SJCRH30 (cell line): ENCODE results near the gene ELMO1. TPM values are rescaled to one million over a fixed set of nuclear protein-coding genes. Genes with fewer than 3 reads are reported as not detected.
A peak's percentile ranks its signal among the peaks of the same experiment; 100 is the strongest.

Experiments used
- DNase-seq, 2 experiments: peaks; one replicate each; pipeline ENCODE4 v3.0.0-alpha.2; 2015 to 2020
- H3K27ac ChIP-seq: fragments of 250-450 bp; sonication (Bioruptor Pico); 2 replicates; pipeline ENCODE4 v1.5.1; 2020; ENCODE audit warnings: mild to moderate bottlenecking, moderate library complexity
- H3K27me3 ChIP-seq: fragments of 250-450 bp; sonication (Bioruptor Pico); 2 replicates; pipeline ENCODE4 v1.5.1; 2020; ENCODE audit warnings: mild to moderate bottlenecking, moderate library complexity
- H3K36me3 ChIP-seq: fragments of 250-450 bp; sonication (Bioruptor Pico); 2 replicates; pipeline ENCODE4 v1.5.1; 2020; ENCODE audit warnings: mild to moderate bottlenecking, moderate library complexity
- H3K4me1 ChIP-seq: fragments of 250-450 bp; sonication (Bioruptor Pico); 2 replicates; pipeline ENCODE4 v1.5.1; 2020; ENCODE audit warnings: mild to moderate bottlenecking, moderate library complexity
- H3K4me3 ChIP-seq: fragments of 250-450 bp; sonication (Bioruptor Pico); 2 replicates; pipeline ENCODE4 v1.5.1; 2020; ENCODE audit warnings: mild to moderate bottlenecking, moderate library complexity
- H3K9me3 ChIP-seq: fragments of 250-450 bp; sonication (Bioruptor Pico); replicated peaks from 2 replicates; pipeline ENCODE4 v1.5.1; 2020; ENCODE audit warnings: mild to moderate bottlenecking, moderate library complexity
- total RNA-seq: library from RNA; depleted of rRNA; stranded (reverse); fragments of >200 nt; shearing (Covaris generic); gene quantifications from 2 replicates; pipeline ENCODE4 v1.2.3, GENCODE V29; 2014

Gene ELMO1
- total RNA-seq, 1 experiment from 2014 or later = 67.2 TPM

DNA sequence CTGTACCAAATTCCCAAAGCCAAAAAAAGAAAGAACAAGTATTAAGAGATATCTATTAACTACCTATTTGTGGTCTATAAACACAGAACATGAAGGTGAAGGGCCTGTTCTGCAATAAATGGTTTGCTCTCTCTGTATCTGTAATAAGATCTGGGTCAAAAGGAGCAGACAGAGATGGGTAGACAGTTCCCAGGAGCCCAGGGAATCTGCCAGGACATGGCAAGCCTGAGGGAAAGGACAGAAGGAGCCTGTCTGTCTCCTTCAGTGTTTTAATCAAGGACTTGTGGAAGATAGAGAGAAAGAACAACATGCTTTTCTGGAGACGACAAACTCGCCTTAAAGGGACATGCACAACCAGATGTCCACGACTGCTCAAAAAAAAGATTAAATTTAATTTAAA is 165.7 kb downstream of the ELMO1 start:
- no peaks in the 10 kb centered on the region for H3K9me3 ChIP-seq
- H3K27ac ChIP-seq = peak overlapping the region; percentile 20; the same call in 1 of the 2 replicates
- DNase-seq = peak in 1 of 2 experiments; percentile 27
- H3K36me3 ChIP-seq = peaks cover 2% of the 10 kb centered on the region; the same call in 1 of the 2 replicates
- H3K4me3 ChIP-seq = no peak overlapping the region
- H3K4me1 ChIP-seq = peaks cover 40% of the 10 kb centered on the region
- H3K27me3 ChIP-seq = no peaks in the 10 kb centered on the region

DNA sequence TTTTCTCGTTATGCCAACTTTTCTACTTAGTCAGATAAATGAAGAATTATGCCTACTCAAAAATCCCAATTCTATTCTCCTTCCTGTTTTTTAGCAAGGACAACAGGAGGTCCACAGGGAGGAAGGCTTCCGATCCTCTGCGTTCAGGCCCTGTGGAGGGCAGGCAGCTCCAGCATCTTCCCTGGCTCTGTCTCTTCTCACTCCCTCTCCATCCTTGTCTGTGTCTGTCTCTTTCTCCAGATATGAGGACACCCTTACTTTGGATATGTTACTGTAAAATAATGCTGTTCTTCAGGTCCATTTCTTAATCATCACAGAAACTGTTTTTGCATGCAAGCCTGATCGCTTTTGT is 166.6 kb downstream of the ELMO1 start:
- Histone ChIP-seq H3K27ac (no peak overlapping the region), H3K4me1 (peaks cover 33% of the 10 kb centered on the region), H3K27me3 (no peaks in the 10 kb centered on the region), H3K36me3 (peaks cover 2% of the 10 kb centered on the region; the same call in 1 of the 2 replicates), H3K4me3 (no peak overlapping the region), H3K9me3 (no peaks in the 10 kb centered on the region)
- DNase-seq = no peak

DNA sequence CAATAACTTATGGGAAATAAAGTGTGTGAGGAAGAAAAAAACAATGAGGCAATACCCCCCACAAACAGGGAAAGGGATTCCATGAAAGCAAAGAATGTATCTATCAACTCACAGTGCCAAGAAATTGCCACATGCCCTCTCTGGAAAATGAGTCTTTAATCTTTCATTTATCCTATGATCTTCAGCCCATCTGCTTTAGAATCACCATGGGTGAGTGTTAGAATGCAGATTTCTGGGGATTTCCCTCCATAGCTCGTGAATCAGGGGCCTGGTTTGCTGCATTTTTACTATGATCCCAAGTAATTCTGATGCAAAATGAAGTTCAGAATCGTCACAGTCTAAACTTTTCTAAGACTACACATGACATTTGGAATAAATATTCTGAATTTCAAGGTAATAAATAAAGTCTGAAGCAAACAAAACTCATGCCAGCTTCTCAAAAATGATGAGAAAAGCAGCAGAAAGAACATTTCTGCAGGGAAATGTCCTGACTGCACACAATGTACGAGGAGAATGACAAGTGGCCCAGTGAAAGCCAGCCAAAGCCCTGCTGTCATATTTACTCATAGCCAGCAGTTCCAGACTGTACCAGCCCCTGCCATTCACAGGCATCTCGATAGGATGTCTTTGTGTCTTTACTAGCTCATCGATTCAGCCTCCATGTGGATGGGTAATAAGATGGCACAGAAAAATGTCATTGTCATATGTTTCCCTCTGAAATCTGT is 167.1 kb downstream of the ELMO1 start:
- Histone ChIP-seq H3K4me1 (peaks cover 29% of the 10 kb centered on the region), H3K27me3 (no peaks in the 10 kb centered on the region), H3K4me3 (no peak overlapping the region), H3K9me3 (no peaks in the 10 kb centered on the region), H3K36me3 (peaks cover 2% of the 10 kb centered on the region; the same call in 1 of the 2 replicates), H3K27ac (no peak overlapping the region)
- no peak for DNase-seq

DNA sequence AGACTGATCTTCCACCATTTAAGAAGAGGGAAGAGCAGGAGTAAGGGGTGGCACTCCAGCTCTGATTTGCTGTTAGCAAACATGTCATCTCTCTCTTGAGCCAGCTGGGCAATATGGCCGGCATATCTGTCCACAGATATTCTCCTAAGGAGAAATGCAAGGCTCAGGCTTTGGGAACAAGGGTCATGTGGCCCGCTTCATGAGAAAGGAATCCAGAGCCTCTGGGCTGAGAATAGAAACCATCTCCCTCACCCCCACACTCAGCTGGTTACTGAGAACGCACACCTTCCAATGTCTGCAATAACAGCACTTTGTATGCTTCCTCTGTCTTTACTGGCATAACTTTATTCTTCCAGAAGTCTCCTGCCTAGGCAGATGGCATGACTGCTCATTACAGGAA is 171.2 kb downstream of the ELMO1 start:
- H3K36me3 ChIP-seq = peaks cover 2% of the 10 kb centered on the region; the same call in 1 of the 2 replicates
- no peaks in the 10 kb centered on the region for H3K27me3 ChIP-seq
- H3K9me3 ChIP-seq = no peaks in the 10 kb centered on the region
- DNase-seq = no peak
- no peak overlapping the region for H3K4me3 ChIP-seq
- no peak overlapping the region for H3K27ac ChIP-seq
- H3K4me1 ChIP-seq = peaks cover 1% of the 10 kb centered on the region

DNA sequence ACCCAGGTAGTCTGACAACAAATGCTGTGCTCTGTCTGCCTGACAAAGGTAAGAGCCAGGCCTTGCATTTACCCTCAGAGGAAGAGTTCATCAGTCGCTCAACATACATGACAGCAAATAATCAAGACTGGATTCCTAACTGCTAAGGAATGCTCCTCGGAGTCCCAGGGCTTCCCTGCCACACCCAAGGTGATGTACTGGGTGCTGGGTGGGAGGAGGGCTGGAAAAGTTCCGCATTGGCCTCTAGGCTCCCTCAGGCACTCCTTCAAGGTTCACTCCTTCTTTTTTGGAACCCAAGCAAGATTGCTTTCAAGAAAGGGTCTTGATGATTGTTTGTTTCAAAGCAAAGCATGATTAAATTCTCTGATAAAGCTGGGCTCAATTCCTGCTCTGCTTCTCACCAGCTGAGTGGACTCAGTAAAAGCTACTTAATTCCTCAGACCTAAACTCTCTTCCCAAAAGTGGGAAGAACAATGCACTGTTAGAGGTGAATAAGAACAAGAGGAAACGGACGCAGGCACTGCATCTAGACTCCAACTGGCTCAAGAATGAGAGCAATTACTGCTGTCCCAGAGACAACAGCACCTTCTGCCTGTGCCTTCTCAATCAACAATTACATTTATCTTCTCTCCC is 173.5 kb downstream of the ELMO1 start:
- no peak for DNase-seq
- H3K4me3 ChIP-seq = no peak overlapping the region
- H3K27ac ChIP-seq = no peak overlapping the region
- H3K4me1 ChIP-seq = no peaks in the 10 kb centered on the region
- H3K9me3 ChIP-seq = no peaks in the 10 kb centered on the region
- peaks cover 6% of the 10 kb centered on the region; the same call in 1 of the 2 replicates for H3K36me3 ChIP-seq
- H3K27me3 ChIP-seq = no peaks in the 10 kb centered on the region

DNA sequence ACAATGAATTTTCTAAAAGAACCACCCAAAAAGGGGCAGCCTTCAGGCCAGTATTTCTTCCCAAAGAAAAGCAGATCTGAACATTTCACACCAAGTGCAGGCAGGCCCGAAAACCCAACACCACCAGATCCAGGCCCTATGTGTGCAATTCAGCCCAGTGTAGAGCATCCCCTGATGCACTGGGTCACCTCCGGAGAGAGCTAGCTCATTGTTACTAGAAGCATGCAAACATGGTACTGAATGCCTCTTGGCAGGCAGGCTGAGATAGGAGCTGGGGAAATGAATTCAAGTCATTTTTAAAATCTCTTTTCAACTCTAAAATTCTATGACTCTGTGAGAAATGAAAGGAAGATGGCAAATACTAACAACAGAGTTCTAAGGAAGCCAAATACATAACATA is 174.8 kb downstream of the ELMO1 start:
- Histone ChIP-seq H3K27me3 (no peaks in the 10 kb centered on the region), H3K36me3 (peaks cover 6% of the 10 kb centered on the region; the same call in 1 of the 2 replicates), H3K27ac (no peak overlapping the region), H3K9me3 (no peaks in the 10 kb centered on the region), H3K4me3 (no peak overlapping the region), H3K4me1 (no peaks in the 10 kb centered on the region)
- no peak for DNase-seq

GRCh38 chr7:37269711-37270508 is 178.8 kb downstream of the ELMO1 start:
- no peaks in the 10 kb centered on the region for H3K27me3 ChIP-seq
- H3K4me3 ChIP-seq = no peak overlapping the region
- peaks cover 4% of the 10 kb centered on the region; the same call in 1 of the 2 replicates for H3K36me3 ChIP-seq
- DNase-seq = no peak
- no peaks in the 10 kb centered on the region for H3K4me1 ChIP-seq
- no peaks in the 10 kb centered on the region for H3K9me3 ChIP-seq
- no peak overlapping the region for H3K27ac ChIP-seq

GRCh38 chr7:37267251-37267650 is 181.4 kb downstream of the ELMO1 start:
- H3K27me3 ChIP-seq = no peaks in the 10 kb centered on the region
- no peak for DNase-seq
- no peaks in the 10 kb centered on the region for H3K4me1 ChIP-seq
- H3K27ac ChIP-seq = no peak overlapping the region
- no peaks in the 10 kb centered on the region for H3K9me3 ChIP-seq
- H3K36me3 ChIP-seq = peaks cover 4% of the 10 kb centered on the region; the same call in 1 of the 2 replicates
- no peak overlapping the region for H3K4me3 ChIP-seq

- Histone ChIP-seq H3K36me3 (0 out of 2 replicates have a peak, but pooled peaks cover under 1% of the 10 kb centered on the region), H3K27me3 (no peaks in the 10 kb centered on the region), H3K9me3 (no peaks in the 10 kb centered on the region), H3K4me1 (no peaks in the 10 kb centered on the region), H3K4me3 (no peak overlapping the region), H3K27ac (no peak overlapping the region)
- DNase-seq = no peak
Observed at GRCh38 chr7:37265876-37266275, 182.8 kb downstream of the ELMO1 start.

DNA sequence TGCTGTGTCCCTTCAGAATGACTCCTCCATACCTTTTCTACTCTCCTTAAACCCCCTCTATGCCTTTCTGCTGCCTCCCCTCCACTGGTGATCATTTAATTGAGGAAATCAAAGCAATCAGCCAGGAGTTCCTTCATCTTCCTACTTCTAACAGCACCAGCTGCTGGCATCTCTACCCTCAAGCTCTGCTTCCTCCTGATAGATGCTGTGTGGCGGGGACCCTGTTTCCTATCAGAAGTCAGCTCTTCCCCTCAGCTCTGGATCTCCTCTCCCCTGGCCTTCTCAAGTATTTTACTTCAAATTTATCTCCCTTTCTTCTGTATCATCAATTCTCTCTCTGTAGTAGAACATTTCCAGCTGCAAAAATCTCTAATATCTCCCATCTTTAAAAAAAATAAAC is 183.7 kb downstream of the ELMO1 start:
- Histone ChIP-seq H3K27ac (no peak overlapping the region), H3K4me3 (no peak overlapping the region), H3K4me1 (no peaks in the 10 kb centered on the region), H3K9me3 (no peaks in the 10 kb centered on the region), H3K27me3 (no peaks in the 10 kb centered on the region), H3K36me3 (0 out of 2 replicates have a peak, but pooled peaks cover 2% of the 10 kb centered on the region)
- no peak for DNase-seq

GRCh38 chr7:37262181-37262580 is 186.5 kb downstream of the ELMO1 start:
- H3K4me1 ChIP-seq = no peaks in the 10 kb centered on the region
- H3K27me3 ChIP-seq = no peaks in the 10 kb centered on the region
- no peak overlapping the region for H3K27ac ChIP-seq
- H3K9me3 ChIP-seq = no peaks in the 10 kb centered on the region
- H3K36me3 ChIP-seq = peaks cover 8% of the 10 kb centered on the region; the same call in 1 of the 2 replicates
- no peak overlapping the region for H3K4me3 ChIP-seq
- no peak for DNase-seq

DNA sequence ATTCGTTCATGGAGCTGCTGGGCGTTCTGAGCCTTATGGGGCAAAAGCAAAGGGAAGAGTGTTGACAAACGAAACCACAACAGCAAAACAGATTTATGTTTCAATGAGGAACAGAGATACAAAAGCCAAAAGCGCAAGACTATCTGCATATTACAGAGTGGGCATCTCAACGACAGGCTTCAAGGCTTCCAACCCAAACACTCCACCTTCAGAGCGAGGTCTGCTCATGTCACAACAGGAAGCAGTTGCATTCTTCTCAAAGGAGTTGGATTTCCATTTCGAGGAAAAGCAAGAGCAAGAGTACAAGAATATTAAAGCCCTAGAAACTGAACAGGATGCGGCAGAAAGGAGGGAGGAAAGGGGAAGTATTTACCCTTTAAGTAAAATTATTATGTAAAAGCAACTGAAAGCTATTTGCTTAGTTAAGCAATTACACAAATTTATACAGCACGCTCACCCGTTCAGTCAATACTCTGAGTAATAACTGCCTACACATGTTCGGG is 189.3 kb downstream of the ELMO1 start:
- Histone ChIP-seq H3K27ac (no peak overlapping the region), H3K36me3 (peaks cover 15% of the 10 kb centered on the region; the same call in 1 of the 2 replicates), H3K27me3 (no peaks in the 10 kb centered on the region)

DNA sequence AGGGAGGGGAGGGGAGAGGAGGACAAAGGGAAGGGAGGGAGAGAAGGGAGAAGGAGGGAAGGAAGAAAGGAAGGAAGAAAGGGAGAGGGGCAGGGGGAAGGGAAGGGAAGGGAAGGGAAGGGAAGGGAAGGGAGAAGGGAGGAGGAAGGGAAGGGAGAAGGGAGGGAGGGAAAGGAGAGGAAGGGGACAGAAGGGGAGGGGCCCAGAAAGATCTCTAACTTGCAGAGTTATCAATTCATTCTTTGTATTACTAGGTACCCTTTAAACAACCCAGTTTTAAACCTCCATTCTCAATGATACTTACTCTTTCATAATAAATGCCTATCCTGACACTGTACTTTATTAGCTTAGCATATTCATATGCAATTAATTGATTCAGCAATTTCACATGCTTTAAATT is 192.0 kb downstream of the ELMO1 start:
- no peaks in the 10 kb centered on the region for H3K27me3 ChIP-seq
- H3K4me3 ChIP-seq = no peak overlapping the region
- no peaks in the 10 kb centered on the region; the same call in 1 of the 2 replicates for H3K9me3 ChIP-seq
- no peak overlapping the region for H3K27ac ChIP-seq
- no peak for DNase-seq
- no peaks in the 10 kb centered on the region for H3K4me1 ChIP-seq
- H3K36me3 ChIP-seq = peaks cover 15% of the 10 kb centered on the region; the same call in 1 of the 2 replicates

More for the DNA sequence above, 189.3 kb downstream of the ELMO1 start:
- Histone ChIP-seq H3K4me1 (no peaks in the 10 kb centered on the region), H3K9me3 (no peaks in the 10 kb centered on the region), H3K4me3 (no peak overlapping the region)
- DNase-seq = no peak

DNA sequence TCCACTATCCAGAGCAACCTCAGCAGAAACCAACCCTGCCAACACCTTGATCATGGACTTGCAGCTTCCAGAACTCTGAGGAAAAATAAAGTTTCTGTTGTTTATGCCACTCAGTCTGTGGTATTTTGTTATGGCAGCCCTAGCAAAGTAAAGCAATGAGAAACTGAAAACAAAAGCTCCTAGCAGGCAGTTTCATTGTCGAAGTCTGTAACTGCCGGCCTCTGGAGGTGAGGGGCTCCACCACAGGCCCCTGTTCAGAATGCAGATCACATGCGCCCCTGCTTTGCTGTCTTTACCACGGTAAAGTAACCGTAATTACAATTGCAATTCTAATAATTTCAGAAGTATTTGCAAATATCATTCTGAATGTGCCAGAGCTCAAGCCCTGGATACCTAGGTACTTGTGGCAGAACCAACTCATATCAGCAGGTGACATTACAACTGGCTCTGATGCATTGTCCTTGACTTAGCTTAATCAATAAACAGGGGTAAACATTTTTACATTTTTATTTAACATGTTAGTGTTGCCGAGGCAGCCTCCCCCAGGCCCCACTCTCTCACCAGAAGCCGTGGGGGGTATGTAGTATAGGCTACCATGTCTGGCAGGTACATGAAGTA is 193.2 kb downstream of the ELMO1 start:
- no peaks in the 10 kb centered on the region; the same call in 1 of the 2 replicates for H3K9me3 ChIP-seq
- no peak overlapping the region for H3K4me3 ChIP-seq
- H3K36me3 ChIP-seq = peaks cover 13% of the 10 kb centered on the region; the same call in 1 of the 2 replicates
- DNase-seq = no peak
- no peak overlapping the region for H3K27ac ChIP-seq
- H3K4me1 ChIP-seq = no peaks in the 10 kb centered on the region
- no peaks in the 10 kb centered on the region for H3K27me3 ChIP-seq
